ENCODE results near the gene CUX1. TPM values are rescaled to one million over a fixed set of nuclear protein-coding genes. Genes with fewer than 3 reads are reported as not detected.

The CUX1 gene
- total RNA-seq, 4 donors from 2014 or later = 93.8 to 156 (median 112) TPM

DNA sequence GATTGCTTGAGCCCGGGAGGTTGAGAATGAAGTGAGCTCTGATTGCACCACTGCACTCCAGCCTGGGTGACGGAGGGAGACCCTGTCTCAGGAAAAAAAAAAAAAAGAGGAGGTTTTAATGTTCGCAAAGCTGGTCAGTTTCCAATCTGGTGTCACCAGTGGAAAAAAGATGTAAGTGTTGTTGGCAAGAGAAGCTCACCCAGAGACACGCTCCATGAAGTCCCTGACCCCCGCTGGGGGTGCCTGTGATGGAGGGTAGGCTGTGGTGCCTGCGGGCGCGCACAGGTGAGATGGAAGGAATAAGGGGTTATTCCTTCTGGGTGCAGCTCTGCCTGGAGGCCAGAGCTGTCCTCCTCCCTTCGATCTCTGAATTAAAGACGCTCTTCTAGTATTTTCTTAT, 122.7 kb downstream of the CUX1 start:
- no peak overlapping the region for H3K27ac ChIP-seq
- no peaks in the 10 kb centered on the region for H3K36me3 ChIP-seq
- TF ChIP-seq, protein P1, sequence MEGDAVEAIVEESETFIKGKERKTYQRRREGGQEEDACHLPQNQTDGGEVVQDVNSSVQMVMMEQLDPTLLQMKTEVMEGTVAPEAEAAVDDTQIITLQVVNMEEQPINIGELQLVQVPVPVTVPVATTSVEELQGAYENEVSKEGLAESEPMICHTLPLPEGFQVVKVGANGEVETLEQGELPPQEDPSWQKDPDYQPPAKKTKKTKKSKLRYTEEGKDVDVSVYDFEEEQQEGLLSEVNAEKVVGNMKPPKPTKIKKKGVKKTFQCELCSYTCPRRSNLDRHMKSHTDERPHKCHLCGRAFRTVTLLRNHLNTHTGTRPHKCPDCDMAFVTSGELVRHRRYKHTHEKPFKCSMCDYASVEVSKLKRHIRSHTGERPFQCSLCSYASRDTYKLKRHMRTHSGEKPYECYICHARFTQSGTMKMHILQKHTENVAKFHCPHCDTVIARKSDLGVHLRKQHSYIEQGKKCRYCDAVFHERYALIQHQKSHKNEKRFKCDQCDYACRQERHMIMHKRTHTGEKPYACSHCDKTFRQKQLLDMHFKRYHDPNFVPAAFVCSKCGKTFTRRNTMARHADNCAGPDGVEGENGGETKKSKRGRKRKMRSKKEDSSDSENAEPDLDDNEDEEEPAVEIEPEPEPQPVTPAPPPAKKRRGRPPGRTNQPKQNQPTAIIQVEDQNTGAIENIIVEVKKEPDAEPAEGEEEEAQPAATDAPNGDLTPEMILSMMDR (IDR thresholded peaks at IDR 0.05) = no peak
- no peak for TF ChIP-seq POLR2A (IDR thresholded peaks at IDR 0.05)
- H3K9me3 ChIP-seq = no peaks in the 10 kb centered on the region
- WGBS, 2 donors = 91 to 94% methylated on average over 10 of the region's 10 CpGs
- H3K4me3 ChIP-seq (replicated peaks in 1 of 3) = no peak overlapping the region
- peaks cover 53 to 62% of the 10 kb centered on the region in 2 donors for H3K4me1 ChIP-seq
- H3K27me3 ChIP-seq = no peaks in the 10 kb centered on the region
- intact Hi-C loops (cut with DNase I) = loop anchor here (10.0 kb wide), 3 partner anchors 65 to 125 kb away; partner anchors contain the start of gene CUX1
- no peak for DNase-seq

DNA sequence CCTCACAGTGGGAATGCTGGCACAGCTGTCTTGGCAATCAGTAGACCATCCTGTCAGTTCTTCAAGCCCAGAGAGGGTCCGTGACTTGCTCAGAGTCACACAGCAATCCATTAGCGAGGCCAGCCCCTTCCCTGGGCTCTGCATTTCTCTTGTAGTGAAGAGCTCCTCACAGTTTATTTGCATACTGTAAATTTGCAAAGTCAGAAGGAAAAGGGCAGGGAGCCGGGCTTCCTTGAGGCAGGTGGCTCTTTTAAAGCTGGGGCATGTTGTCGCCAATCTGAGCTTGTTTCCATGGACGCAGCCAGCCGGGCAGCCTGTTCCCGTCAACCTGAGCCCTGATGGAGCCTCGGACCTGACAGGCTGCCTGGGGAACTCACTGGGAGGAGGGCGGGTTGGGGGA, 123.4 kb downstream of the CUX1 start:
- Histone ChIP-seq H3K36me3 (no peaks in the 10 kb centered on the region), H3K27me3 (no peaks in the 10 kb centered on the region), H3K9me3 (no peaks in the 10 kb centered on the region), H3K4me1 (peaks cover 53 to 62% of the 10 kb centered on the region in 2 donors), H3K27ac (peak overlapping the region; percentile 69 to 97 (median 83)), H3K4me3 (replicated peaks in 1 of 3) (no peak overlapping the region)
- DNase-seq = peak; percentile 44 to 56
- TF ChIP-seq, protein P1 (IDR thresholded peaks at IDR 0.05) = no peak
- TF ChIP-seq POLR2A (IDR thresholded peaks at IDR 0.05) = no peak
- intact Hi-C loops (cut with DNase I) = loop anchor here (10.0 kb wide), 3 partner anchors 66 to 126 kb away; partner anchors contain the start of gene CUX1
- 58 to 59% methylated on average over 8 to 9 of the region's 9 CpGs for WGBS, 2 donors

DNA sequence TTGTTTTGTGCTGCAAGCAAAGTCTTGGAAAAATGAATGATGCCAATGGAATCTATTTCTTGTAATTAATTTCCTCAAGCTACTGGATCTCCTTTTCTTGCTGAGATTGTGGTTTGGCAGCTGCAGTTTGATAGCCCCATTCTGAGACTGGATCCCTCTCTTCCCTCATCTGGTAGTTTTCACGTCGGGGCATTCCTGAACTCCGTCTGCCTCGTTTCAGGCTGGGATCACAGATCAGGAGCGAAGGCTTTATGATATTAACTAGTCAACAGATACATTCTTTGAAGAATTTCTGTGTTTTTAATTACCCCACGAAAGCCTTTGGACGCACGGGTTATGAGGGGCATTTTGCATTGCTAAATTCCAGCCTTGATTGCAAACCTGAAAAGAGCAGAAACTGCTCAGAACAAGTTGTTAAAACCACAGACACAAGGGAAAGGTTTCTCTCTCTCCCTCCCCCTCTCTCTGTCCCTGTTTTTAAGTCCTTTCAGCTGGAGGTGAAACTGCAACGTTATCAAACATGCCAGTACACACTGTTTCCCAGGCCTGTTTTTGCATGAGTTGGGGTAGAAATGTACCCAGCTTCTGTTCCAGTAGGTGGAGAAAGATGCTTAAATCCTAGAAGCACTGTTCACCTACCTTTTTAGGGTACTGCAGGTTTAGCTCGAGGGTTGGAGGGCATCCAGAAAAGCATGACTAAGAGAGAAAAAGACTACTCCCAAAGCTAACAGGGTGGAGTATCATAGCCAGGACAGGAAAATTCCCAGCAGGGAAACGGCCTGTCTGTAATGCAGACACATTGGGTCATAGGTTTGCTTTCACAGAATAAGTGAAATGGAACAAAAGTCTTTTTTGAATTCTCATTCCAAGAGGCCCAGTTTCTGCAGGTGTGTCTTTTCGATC, 124.3 kb downstream of the CUX1 start:
- H3K27me3 ChIP-seq = no peaks in the 10 kb centered on the region
- H3K27ac ChIP-seq = peak overlapping the region; percentile 83 to 97 (median 93)
- no peak overlapping the region for H3K4me3 ChIP-seq (replicated peaks in 1 of 3)
- no peaks in the 10 kb centered on the region for H3K36me3 ChIP-seq
- peak in 1 of 2 donors; percentile 5 for TF ChIP-seq POLR2A (IDR thresholded peaks at IDR 0.05)
- TF ChIP-seq, protein P1 (IDR thresholded peaks at IDR 0.05) = peak in 3 of 6 experiments; percentile 6 to 25 (median 22)
- intact Hi-C loops (cut with DNase I) = loop anchor here (10.0 kb wide), 3 partner anchors 67 to 127 kb away; partner anchors contain the start of gene CUX1
- H3K9me3 ChIP-seq = no peaks in the 10 kb centered on the region
- 49 to 50% methylated on average over 12 of the region's 12 CpGs for WGBS, 2 donors
- peak; percentile 78 to 80 for DNase-seq
- peaks cover 47 to 54% of the 10 kb centered on the region in 2 donors for H3K4me1 ChIP-seq

DNA sequence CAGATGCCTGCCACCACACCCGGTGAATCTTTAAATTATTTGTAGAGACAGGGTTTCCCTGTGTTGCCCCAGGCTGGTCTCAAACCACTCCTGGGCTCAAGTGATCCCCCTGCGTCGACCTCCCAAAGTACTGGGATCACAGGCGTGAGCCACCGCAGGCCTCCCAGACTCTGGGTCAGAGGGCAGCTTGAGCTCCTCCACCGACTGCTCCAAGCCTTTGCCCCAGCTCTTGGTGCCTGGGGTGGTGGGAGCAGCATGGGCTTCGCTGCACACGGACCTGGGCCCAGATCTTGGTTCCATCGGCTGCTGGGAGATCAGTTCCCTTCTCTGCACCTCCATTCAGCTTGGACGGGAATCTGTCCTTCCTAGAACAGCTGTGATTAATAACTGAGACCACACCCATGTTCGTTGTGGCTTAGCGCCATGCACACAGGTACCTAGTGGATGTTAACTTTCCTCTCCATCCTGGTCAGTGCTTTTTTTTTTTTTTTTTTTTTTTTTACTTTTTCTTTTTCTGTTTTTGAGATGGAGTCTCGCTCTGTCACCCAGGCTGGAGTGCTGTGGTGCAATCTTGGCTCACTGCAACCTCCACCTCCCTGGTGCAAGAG, 125.3 kb downstream of the CUX1 start:
- 87 to 92% methylated on average over 10 to 13 of the region's 13 CpGs for WGBS, 2 donors
- H3K27me3 ChIP-seq = no peaks in the 10 kb centered on the region
- no peak overlapping the region for H3K4me3 ChIP-seq (replicated peaks in 1 of 3)
- no peak for DNase-seq
- no peak for TF ChIP-seq POLR2A (IDR thresholded peaks at IDR 0.05)
- TF ChIP-seq, protein P1 (IDR thresholded peaks at IDR 0.05) = no peak
- intact Hi-C loops (cut with DNase I) = loop anchor here (10.0 kb wide), 3 partner anchors 68 to 128 kb away; partner anchors contain the start of gene CUX1
- H3K4me1 ChIP-seq = peaks cover 45 to 51% of the 10 kb centered on the region in 2 donors
- no peaks in the 10 kb centered on the region for H3K9me3 ChIP-seq
- H3K27ac ChIP-seq = peak overlapping the region; percentile 83 to 97 (median 93)
- H3K36me3 ChIP-seq = no peaks in the 10 kb centered on the region
